ENCODE measurements around the gene RFX1. TPM values are rescaled to one million over a fixed set of nuclear protein-coding genes. Genes with fewer than 3 reads are reported as not detected.

RFX1 gene
- total and polyA plus RNA-seq, 2 experiments from 2014 or later = 1.7 to 2.5 TPM

DNA sequence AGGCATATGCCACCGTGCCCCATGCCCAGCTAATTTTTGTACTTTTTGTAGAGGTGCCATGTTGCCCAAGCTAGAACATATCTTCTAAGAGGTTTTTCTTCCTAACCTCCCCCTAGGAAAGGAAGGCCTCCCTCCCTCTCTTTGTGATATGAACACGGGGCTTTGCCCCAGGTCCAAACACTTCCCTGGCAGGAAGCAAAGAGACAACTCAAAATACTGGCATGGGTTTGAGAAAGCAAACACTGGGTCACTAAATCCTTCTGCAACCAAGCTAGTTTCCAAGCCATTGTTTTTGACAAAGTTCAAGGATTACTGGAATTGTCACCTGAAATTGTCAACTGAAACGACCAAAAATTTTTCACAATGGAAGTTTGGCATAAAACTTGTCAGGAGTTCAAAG is 91.3 kb downstream of the RFX1 start:
- in situ Hi-C loops (cut with MboI) = no loop called here
- no peak overlapping the region for H3K27ac ChIP-seq

DNA sequence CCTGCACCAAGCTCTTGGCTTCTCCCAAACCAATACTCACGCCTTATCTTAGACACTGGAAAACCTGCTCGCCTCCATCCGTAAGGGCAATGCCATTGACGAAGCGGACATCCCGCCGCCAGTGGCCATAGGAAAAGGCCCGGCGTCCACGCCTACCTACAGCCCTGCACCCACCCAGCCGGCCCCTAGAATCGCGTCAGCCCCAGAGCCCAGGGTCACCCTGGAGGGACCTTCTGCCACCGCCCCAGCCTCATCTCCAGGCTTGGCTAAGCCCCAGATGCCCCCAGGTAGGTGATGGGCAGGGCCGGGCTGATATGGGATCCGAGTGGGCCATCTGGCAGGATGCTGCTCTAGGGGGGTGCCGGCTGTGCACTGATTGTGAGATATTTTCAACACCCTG is 92.8 kb downstream of the RFX1 start:
- in situ Hi-C loops (cut with MboI) = no loop called here
- H3K27me3 ChIP-seq (replicated peaks; ENCODE audit: insufficient read depth) = no peaks in the 10 kb centered on the region
- WGBS, 2 experiments (ENCODE audit: low coverage in 1 of 2, low lambda C conversion rate in 2 of 2, missing lambda C conversion rate in 2 of 2) = 96% methylated on average over 14 to 17 of the region's 17 CpGs

More for the DNA sequence above, 91.3 kb downstream of the RFX1 start:
- Histone ChIP-seq H2AFZ (no peak overlapping the region), H3K4me2 (ENCODE audit: unreplicated experiment) (no peak overlapping the region), H4K20me1 (ENCODE audit: insufficient read depth) (no peaks in the 10 kb centered on the region), H3K9ac (no peak overlapping the region), H3K79me2 (ENCODE audit: insufficient read depth) (no peaks in the 10 kb centered on the region), H3F3A (ENCODE audit: insufficient read depth) (no peaks in the 10 kb centered on the region), H3K36me3 (ENCODE audit: low read depth) (peaks cover 10% of the 10 kb centered on the region; the same call in 1 of the 2 replicates), H3K9me2 (ENCODE audit: insufficient read depth) (no peaks in the 10 kb centered on the region), H3K4me3 (no peak overlapping the region), H3K27me3 (replicated peaks; ENCODE audit: insufficient read depth) (no peaks in the 10 kb centered on the region), H3K4me1 (ENCODE audit: insufficient read depth) (no peaks in the 10 kb centered on the region), H3K9me3 (ENCODE audit: low read depth) (no peaks in the 10 kb centered on the region)
- TF ChIP-seq EZH2phosphoT487 (IDR thresholded peaks at IDR 0.05; ENCODE audit: insufficient read depth, low read depth) (no peak), EZH2 (IDR thresholded peaks at IDR 0.05; ENCODE audit: insufficient read depth, poor library complexity, severe bottlenecking) (no peak)
- DNase-seq = no peak
- 66 to 73% methylated on average over 3 of the region's 3 CpGs for WGBS, 2 experiments (ENCODE audit: low coverage in 1 of 2, low lambda C conversion rate in 2 of 2, missing lambda C conversion rate in 2 of 2)

More for the DNA sequence above, 92.8 kb downstream of the RFX1 start:
- Histone ChIP-seq H3F3A (ENCODE audit: insufficient read depth) (no peaks in the 10 kb centered on the region), H3K4me2 (ENCODE audit: unreplicated experiment) (no peak overlapping the region), H2AFZ (no peak overlapping the region), H3K27ac (no peak overlapping the region), H3K4me3 (no peak overlapping the region), H3K9ac (no peak overlapping the region), H3K79me2 (ENCODE audit: insufficient read depth) (no peaks in the 10 kb centered on the region), H3K36me3 (ENCODE audit: low read depth) (peaks cover 10% of the 10 kb centered on the region; the same call in 1 of the 2 replicates), H3K9me2 (ENCODE audit: insufficient read depth) (no peaks in the 10 kb centered on the region), H3K9me3 (ENCODE audit: low read depth) (no peaks in the 10 kb centered on the region), H4K20me1 (ENCODE audit: insufficient read depth) (no peaks in the 10 kb centered on the region), H3K4me1 (ENCODE audit: insufficient read depth) (no peaks in the 10 kb centered on the region)
- DNase-seq = no peak
- TF ChIP-seq EZH2phosphoT487 (IDR thresholded peaks at IDR 0.05; ENCODE audit: insufficient read depth, low read depth) = no peak
- no peak for TF ChIP-seq EZH2 (IDR thresholded peaks at IDR 0.05; ENCODE audit: insufficient read depth, poor library complexity, severe bottlenecking)

Other genes starting within 250 kb of the RFX1 start
- 39.7 and 60.6 TPM in 2 replicates for gene MRI1, start 241.8 kb downstream of the RFX1 start, total RNA-seq (2014; rRNA removed; shearing (Covaris generic))
- gene MRI1, start 241.8 kb downstream of the RFX1 start, polyA plus RNA-seq (2016; fragmentation: Nextera tagmentation; extraction: Ambion mirVana) = 14.3 and 16.5 TPM in 2 replicates
- gene C19orf53, start 231.9 kb downstream of the RFX1 start, total RNA-seq (2014; rRNA removed; shearing (Covaris generic)) = 115 and 122 TPM in 2 replicates
- 309 TPM in 2 replicates for gene C19orf53, start 231.9 kb downstream of the RFX1 start, polyA plus RNA-seq (2016; fragmentation: Nextera tagmentation; extraction: Ambion mirVana)
- gene ZSWIM4, start 210.9 kb downstream of the RFX1 start, total RNA-seq (2014; rRNA removed; shearing (Covaris generic)) = 2.9 and 3.0 TPM in 2 replicates
- 0.35 and 0.81 TPM in 2 replicates for gene ZSWIM4, start 210.9 kb downstream of the RFX1 start, polyA plus RNA-seq (2016; fragmentation: Nextera tagmentation; extraction: Ambion mirVana)
- not detected in 2 replicates for gene NANOS3, start 129.2 kb downstream of the RFX1 start, total RNA-seq (2014; rRNA removed; shearing (Covaris generic))
- 2.7 TPM in 2 replicates for gene NANOS3, start 129.2 kb downstream of the RFX1 start, polyA plus RNA-seq (2016; fragmentation: Nextera tagmentation; extraction: Ambion mirVana)
- 0.11 TPM in 1 of 2 replicates, not detected in the other for gene BRME1, start 100.2 kb downstream of the RFX1 start, total RNA-seq (2014; rRNA removed; shearing (Covaris generic))
- 0.63 and 2.1 TPM in 2 replicates for gene BRME1, start 100.2 kb downstream of the RFX1 start, polyA plus RNA-seq (2016; fragmentation: Nextera tagmentation; extraction: Ambion mirVana)
- 20.6 and 22.8 TPM in 2 replicates for gene CC2D1A, start 100.1 kb downstream of the RFX1 start, total RNA-seq (2014; rRNA removed; shearing (Covaris generic))
- 15.8 and 16.9 TPM in 2 replicates for gene CC2D1A, start 100.1 kb downstream of the RFX1 start, polyA plus RNA-seq (2016; fragmentation: Nextera tagmentation; extraction: Ambion mirVana)
- 6.2 and 9.2 TPM in 2 replicates for gene PODNL1, start 67.9 kb downstream of the RFX1 start, total RNA-seq (2014; rRNA removed; shearing (Covaris generic))
- gene PODNL1, start 67.9 kb downstream of the RFX1 start, polyA plus RNA-seq (2016; fragmentation: Nextera tagmentation; extraction: Ambion mirVana) = 36.8 and 45.3 TPM in 2 replicates
- gene DCAF15, start 53.8 kb downstream of the RFX1 start, total RNA-seq (2014; rRNA removed; shearing (Covaris generic)) = 10.6 and 11.5 TPM in 2 replicates
- 9.3 and 10.5 TPM in 2 replicates for gene DCAF15, start 53.8 kb downstream of the RFX1 start, polyA plus RNA-seq (2016; fragmentation: Nextera tagmentation; extraction: Ambion mirVana)
- not detected in 2 replicates for gene RLN3, start 21.8 kb upstream of the RFX1 start, total RNA-seq (2014; rRNA removed; shearing (Covaris generic))
- not detected in 2 replicates for gene RLN3, start 21.8 kb upstream of the RFX1 start, polyA plus RNA-seq (2016; fragmentation: Nextera tagmentation; extraction: Ambion mirVana)
- gene IL27RA, start 25.4 kb upstream of the RFX1 start, total RNA-seq (2014; rRNA removed; shearing (Covaris generic)) = 7.5 and 8.5 TPM in 2 replicates
- gene IL27RA, start 25.4 kb upstream of the RFX1 start, polyA plus RNA-seq (2016; fragmentation: Nextera tagmentation; extraction: Ambion mirVana) = 5.8 and 7.1 TPM in 2 replicates
- gene PALM3, start 55.8 kb upstream of the RFX1 start, total RNA-seq (2014; rRNA removed; shearing (Covaris generic)) = 0.25 TPM in 1 of 2 replicates, not detected in the other
- gene PALM3, start 55.8 kb upstream of the RFX1 start, polyA plus RNA-seq (2016; fragmentation: Nextera tagmentation; extraction: Ambion mirVana) = 0.15 TPM in 1 of 2 replicates, not detected in the other
- gene MISP3, start 66.5 kb upstream of the RFX1 start, total RNA-seq (2014; rRNA removed; shearing (Covaris generic)) = 1.3 TPM in 1 of 2 replicates, not detected in the other
- 2.0 and 2.7 TPM in 2 replicates for gene MISP3, start 66.5 kb upstream of the RFX1 start, polyA plus RNA-seq (2016; fragmentation: Nextera tagmentation; extraction: Ambion mirVana)
- gene C19orf67, start 79.5 kb upstream of the RFX1 start, total RNA-seq (2014; rRNA removed; shearing (Covaris generic)) = not detected in 2 replicates
- gene C19orf67, start 79.5 kb upstream of the RFX1 start, polyA plus RNA-seq (2016; fragmentation: Nextera tagmentation; extraction: Ambion mirVana) = not detected in 2 replicates
- gene SAMD1, start 84.4 kb upstream of the RFX1 start, total RNA-seq (2014; rRNA removed; shearing (Covaris generic)) = 42.5 and 50.8 TPM in 2 replicates
- gene SAMD1, start 84.4 kb upstream of the RFX1 start, polyA plus RNA-seq (2016; fragmentation: Nextera tagmentation; extraction: Ambion mirVana) = 5.4 and 5.7 TPM in 2 replicates
- 37.4 and 67.8 TPM in 2 replicates for gene PRKACA, start 111.4 kb upstream of the RFX1 start, total RNA-seq (2014; rRNA removed; shearing (Covaris generic))
- 4.6 and 5.3 TPM in 2 replicates for gene PRKACA, start 111.4 kb upstream of the RFX1 start, polyA plus RNA-seq (2016; fragmentation: Nextera tagmentation; extraction: Ambion mirVana)
- 7.6 and 11.2 TPM in 2 replicates for gene ASF1B, start 130.3 kb upstream of the RFX1 start, total RNA-seq (2014; rRNA removed; shearing (Covaris generic))
- gene ASF1B, start 130.3 kb upstream of the RFX1 start, polyA plus RNA-seq (2016; fragmentation: Nextera tagmentation; extraction: Ambion mirVana) = 18.0 and 19.0 TPM in 2 replicates
- 3.0 and 3.8 TPM in 2 replicates for gene ADGRL1, start 199.8 kb upstream of the RFX1 start, total RNA-seq (2014; rRNA removed; shearing (Covaris generic))
- 0.75 and 1.0 TPM in 2 replicates for gene ADGRL1, start 199.8 kb upstream of the RFX1 start, polyA plus RNA-seq (2016; fragmentation: Nextera tagmentation; extraction: Ambion mirVana)

Measured in GM23248 (cell line).